Measurements from ENCODE around the gene UGT1A9.

GRCh38 chr2:233674314-233674713 lies 2.6 kb downstream of the UGT1A9 start:
- TF ChIP-seq, protein P1, sequence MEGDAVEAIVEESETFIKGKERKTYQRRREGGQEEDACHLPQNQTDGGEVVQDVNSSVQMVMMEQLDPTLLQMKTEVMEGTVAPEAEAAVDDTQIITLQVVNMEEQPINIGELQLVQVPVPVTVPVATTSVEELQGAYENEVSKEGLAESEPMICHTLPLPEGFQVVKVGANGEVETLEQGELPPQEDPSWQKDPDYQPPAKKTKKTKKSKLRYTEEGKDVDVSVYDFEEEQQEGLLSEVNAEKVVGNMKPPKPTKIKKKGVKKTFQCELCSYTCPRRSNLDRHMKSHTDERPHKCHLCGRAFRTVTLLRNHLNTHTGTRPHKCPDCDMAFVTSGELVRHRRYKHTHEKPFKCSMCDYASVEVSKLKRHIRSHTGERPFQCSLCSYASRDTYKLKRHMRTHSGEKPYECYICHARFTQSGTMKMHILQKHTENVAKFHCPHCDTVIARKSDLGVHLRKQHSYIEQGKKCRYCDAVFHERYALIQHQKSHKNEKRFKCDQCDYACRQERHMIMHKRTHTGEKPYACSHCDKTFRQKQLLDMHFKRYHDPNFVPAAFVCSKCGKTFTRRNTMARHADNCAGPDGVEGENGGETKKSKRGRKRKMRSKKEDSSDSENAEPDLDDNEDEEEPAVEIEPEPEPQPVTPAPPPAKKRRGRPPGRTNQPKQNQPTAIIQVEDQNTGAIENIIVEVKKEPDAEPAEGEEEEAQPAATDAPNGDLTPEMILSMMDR (conservative IDR thresholded peaks at IDR 0.05) = no peak; the same call in 1 of the 2 replicates
- TF ChIP-seq EZH2 (IDR thresholded peaks at IDR 0.05; ENCODE audit: low read depth) = no peak

Measured in PC-9 (cell line).